Smooth muscle cell (in vitro differentiated cells): ENCODE results near the gene CD1E. TPM values are rescaled to one million over a fixed set of nuclear protein-coding genes. Genes with fewer than 3 reads are reported as not detected.

Source experiments
- DNase-seq: peaks from one replicate; lab custom pipeline; 2025; ENCODE audit not compliant: unreplicated experiment; lab: John Stamatoyannopoulos, UW
- H2AFZ ChIP-seq: fragments of 200-600 bp; sonication (generic); 2 replicates; pipeline ENCODE4 v1.6.0; 2016; ENCODE audit warnings: antibody characterized with exemption, low read depth, mild to moderate bottlenecking
- H3F3A ChIP-seq: fragments of 200-600 bp; sonication (generic); 2 replicates; pipeline ENCODE4 v1.6.0; 2017; ENCODE audit warnings: antibody characterized with exemption, low read depth
- H3K27ac ChIP-seq: fragments of 200-600 bp; sonication (generic); 2 replicates; pipeline ENCODE4 v1.5.1; 2016; ENCODE audit warnings: low read depth, mild to moderate bottlenecking
- H3K27me3 ChIP-seq: fragments of 200-600 bp; sonication (generic); 2 replicates; pipeline ENCODE4 v1.6.1; 2016; ENCODE audit warnings: low read depth, mild to moderate bottlenecking
- H3K36me3 ChIP-seq: fragments of 200-600 bp; sonication (generic); 2 replicates; pipeline ENCODE4 v1.5.1; 2016; ENCODE audit warnings: low read depth
- H3K4me1 ChIP-seq: fragments of 200-600 bp; sonication (generic); 2 replicates; pipeline ENCODE4 v1.5.1; 2016; ENCODE audit warnings: low read depth
- H3K4me2 ChIP-seq: fragments of 200-600 bp; sonication (generic); 2 replicates; pipeline ENCODE4 v1.6.0; 2016; ENCODE audit warnings: mild to moderate bottlenecking
- H3K4me3 ChIP-seq: fragments of 200-600 bp; sonication (generic); 2 replicates; pipeline ENCODE4 v1.5.1; 2016; ENCODE audit warnings: mild to moderate bottlenecking
- H3K79me2 ChIP-seq: fragments of 200-600 bp; sonication (generic); 2 replicates; pipeline ENCODE4 v1.6.0; 2016; ENCODE audit warnings: low read depth, mild to moderate bottlenecking
- H3K9ac ChIP-seq: fragments of 200-600 bp; sonication (generic); 2 replicates; pipeline ENCODE4 v1.6.0; 2016; ENCODE audit warnings: low read depth
- H3K9me3 ChIP-seq: fragments of 200-600 bp; sonication (generic); replicated peaks from 2 replicates; pipeline ENCODE4 v1.5.1; 2016; ENCODE audit warnings: low read depth
- H4K20me1 ChIP-seq: fragments of 200-600 bp; sonication (generic); 2 replicates; pipeline ENCODE4 v1.6.0; 2016; ENCODE audit warnings: low read depth
- CTCF ChIP-seq: fragments of 200-600 bp; sonication (generic); IDR thresholded peaks from 2 replicates; pipeline ENCODE4 v1.5.1; 2017; ENCODE audit warnings: borderline replicate concordance, mild to moderate bottlenecking, antibody characterized with exemption; ENCODE audit not compliant: insufficient read depth, poor library complexity, severe bottlenecking
- WGBS: methylation state at CpG from one replicate; pipeline ENCODE4 v1.1.7; 2016; ENCODE audit warnings: low lambda C conversion rate; 5-methylcytosine and 5-hydroxymethylcytosine counted together
- polyA plus RNA-seq: library from polyadenylated mRNA; unstranded; fragments of >200 nt; fragmentation: Nextera tagmentation; extraction: Ambion mirVana; gene quantifications from 2 replicates; pipeline ENCODE4 v1.2.1, GENCODE V29; 2016
- total RNA-seq: library from RNA; depleted of rRNA; stranded (reverse); fragments of >200 nt; gene quantifications from 2 replicates; pipeline ENCODE4 v1.2.3, GENCODE V29; 2014

CD1E gene
- total and polyA plus RNA-seq, 2 experiments from 2014 or later: not detected

- H3K27me3 ChIP-seq: no peaks in the 10 kb centered on the region
- H3K4me2 ChIP-seq: no peak overlapping the region
- H2AFZ ChIP-seq: no peak overlapping the region
- H4K20me1 ChIP-seq: no peaks in the 10 kb centered on the region
- no peaks in the 10 kb centered on the region for H3K4me1 ChIP-seq
- H3K27ac ChIP-seq: no peak overlapping the region
- H3F3A ChIP-seq: no peaks in the 10 kb centered on the region
- DNase-seq: no peak
- 89% methylated on average over 3 of the region's 3 CpGs for WGBS
- H3K9ac ChIP-seq: no peak overlapping the region
- no peak overlapping the region for H3K4me3 ChIP-seq
- H3K9me3 ChIP-seq: no peaks in the 10 kb centered on the region
- TF ChIP-seq CTCF: no peak
- H3K79me2 ChIP-seq: no peaks in the 10 kb centered on the region
- no peaks in the 10 kb centered on the region for H3K36me3 ChIP-seq
These were observed 2.9 kb downstream of the CD1E start for GRCh38 chr1:158356616-158357015.

GRCh38 chr1:158357441-158357840, 3.7 kb downstream of the CD1E start:
- Histone ChIP-seq H3K27ac (no peak overlapping the region), H3K36me3 (no peaks in the 10 kb centered on the region), H4K20me1 (no peaks in the 10 kb centered on the region), H3K9ac (no peak overlapping the region), H3F3A (no peaks in the 10 kb centered on the region), H3K4me1 (no peaks in the 10 kb centered on the region), H3K27me3 (no peaks in the 10 kb centered on the region), H2AFZ (no peak overlapping the region), H3K4me3 (no peak overlapping the region), H3K4me2 (no peak overlapping the region), H3K9me3 (no peaks in the 10 kb centered on the region), H3K79me2 (no peaks in the 10 kb centered on the region)
- no peak for TF ChIP-seq CTCF
- WGBS: 81% methylated on average over 1 of the region's 1 CpG
- no peak for DNase-seq

- no peak overlapping the region for H3K4me3 ChIP-seq
- TF ChIP-seq CTCF: no peak
- no peaks in the 10 kb centered on the region for H3K36me3 ChIP-seq
- no peaks in the 10 kb centered on the region for H4K20me1 ChIP-seq
- no peaks in the 10 kb centered on the region for H3F3A ChIP-seq
- no peaks in the 10 kb centered on the region for H3K79me2 ChIP-seq
- no peak overlapping the region for H3K9ac ChIP-seq
- 48% methylated on average over 1 of the region's 1 CpG for WGBS
- no peaks in the 10 kb centered on the region for H3K9me3 ChIP-seq
- no peak overlapping the region for H3K4me2 ChIP-seq
- no peak overlapping the region for H2AFZ ChIP-seq
- H3K4me1 ChIP-seq: no peaks in the 10 kb centered on the region
- H3K27me3 ChIP-seq: no peaks in the 10 kb centered on the region
- H3K27ac ChIP-seq: no peak overlapping the region
- DNase-seq: no peak
These were observed 8.8 kb downstream of the CD1E start for GRCh38 chr1:158362482-158362881.

- no peaks in the 10 kb centered on the region for H3K9me3 ChIP-seq
- H3K4me3 ChIP-seq: no peak overlapping the region
- H3F3A ChIP-seq: no peaks in the 10 kb centered on the region
- H4K20me1 ChIP-seq: no peaks in the 10 kb centered on the region
- no peak overlapping the region for H3K4me2 ChIP-seq
- no peaks in the 10 kb centered on the region for H3K79me2 ChIP-seq
- H3K36me3 ChIP-seq: no peaks in the 10 kb centered on the region
- H3K27ac ChIP-seq: no peak overlapping the region
- TF ChIP-seq CTCF: no peak
- H3K27me3 ChIP-seq: no peaks in the 10 kb centered on the region
- H3K9ac ChIP-seq: no peak overlapping the region
- H3K4me1 ChIP-seq: no peaks in the 10 kb centered on the region
- DNase-seq: no peak
- H2AFZ ChIP-seq: no peak overlapping the region
- 95% methylated on average over 1 of the region's 1 CpG for WGBS
These were observed 9.2 kb downstream of the CD1E start for GRCh38 chr1:158362941-158363340.
